Measurements from ENCODE around the gene NIF3L1.

DNA sequence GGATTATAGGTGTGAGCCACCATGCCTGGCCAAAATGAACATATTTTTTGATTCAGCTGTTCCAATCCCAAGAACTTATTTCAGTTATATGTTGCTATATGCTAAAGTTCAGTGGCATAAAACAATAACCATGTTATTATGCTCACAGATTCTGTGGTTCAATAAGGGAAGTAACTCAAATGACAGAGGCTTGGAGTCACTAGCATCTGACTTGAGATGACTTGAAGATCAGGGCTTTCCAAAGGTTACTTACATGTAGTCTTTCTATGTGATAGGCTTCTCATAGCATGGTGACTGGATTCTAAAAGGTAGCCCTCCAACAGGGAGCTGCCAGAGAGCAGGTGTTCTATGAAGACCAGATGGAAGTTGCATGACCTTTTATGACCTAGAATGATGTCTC lies 41.9 kb upstream of the NIF3L1 start:
- TF ChIP-seq POLR2A (IDR thresholded peaks at IDR 0.05) (no peak), POLR2AphosphoS5 (IDR thresholded peaks at IDR 0.05) (no peak)
- TF ChIP-seq, protein P1, sequence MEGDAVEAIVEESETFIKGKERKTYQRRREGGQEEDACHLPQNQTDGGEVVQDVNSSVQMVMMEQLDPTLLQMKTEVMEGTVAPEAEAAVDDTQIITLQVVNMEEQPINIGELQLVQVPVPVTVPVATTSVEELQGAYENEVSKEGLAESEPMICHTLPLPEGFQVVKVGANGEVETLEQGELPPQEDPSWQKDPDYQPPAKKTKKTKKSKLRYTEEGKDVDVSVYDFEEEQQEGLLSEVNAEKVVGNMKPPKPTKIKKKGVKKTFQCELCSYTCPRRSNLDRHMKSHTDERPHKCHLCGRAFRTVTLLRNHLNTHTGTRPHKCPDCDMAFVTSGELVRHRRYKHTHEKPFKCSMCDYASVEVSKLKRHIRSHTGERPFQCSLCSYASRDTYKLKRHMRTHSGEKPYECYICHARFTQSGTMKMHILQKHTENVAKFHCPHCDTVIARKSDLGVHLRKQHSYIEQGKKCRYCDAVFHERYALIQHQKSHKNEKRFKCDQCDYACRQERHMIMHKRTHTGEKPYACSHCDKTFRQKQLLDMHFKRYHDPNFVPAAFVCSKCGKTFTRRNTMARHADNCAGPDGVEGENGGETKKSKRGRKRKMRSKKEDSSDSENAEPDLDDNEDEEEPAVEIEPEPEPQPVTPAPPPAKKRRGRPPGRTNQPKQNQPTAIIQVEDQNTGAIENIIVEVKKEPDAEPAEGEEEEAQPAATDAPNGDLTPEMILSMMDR (IDR thresholded peaks at IDR 0.05), result no peak

Measured in suprapubic skin (tissue), 4 donors.